DND-41 (cell line): ENCODE results near the gene ATXN7.

Experiments used
- EZH2 ChIP-seq: IDR thresholded peaks from 3 replicates; pipeline ENCODE4 v1.6.1; 2012; ENCODE audit warnings: borderline replicate concordance, low read depth, mild to moderate bottlenecking, moderate library complexity, low read length, inconsistent platforms; ENCODE audit not compliant: severe bottlenecking
- TF ChIP-seq, protein P1 (sequence below): IDR thresholded peaks from 2 replicates; pipeline ENCODE4 v1.5.1; 2012; ENCODE audit warnings: borderline replicate concordance, low read length, moderate library complexity, mild to moderate bottlenecking; ENCODE audit not compliant: poor library complexity, severe bottlenecking; ENCODE audit errors: extremely low read depth

DNA sequence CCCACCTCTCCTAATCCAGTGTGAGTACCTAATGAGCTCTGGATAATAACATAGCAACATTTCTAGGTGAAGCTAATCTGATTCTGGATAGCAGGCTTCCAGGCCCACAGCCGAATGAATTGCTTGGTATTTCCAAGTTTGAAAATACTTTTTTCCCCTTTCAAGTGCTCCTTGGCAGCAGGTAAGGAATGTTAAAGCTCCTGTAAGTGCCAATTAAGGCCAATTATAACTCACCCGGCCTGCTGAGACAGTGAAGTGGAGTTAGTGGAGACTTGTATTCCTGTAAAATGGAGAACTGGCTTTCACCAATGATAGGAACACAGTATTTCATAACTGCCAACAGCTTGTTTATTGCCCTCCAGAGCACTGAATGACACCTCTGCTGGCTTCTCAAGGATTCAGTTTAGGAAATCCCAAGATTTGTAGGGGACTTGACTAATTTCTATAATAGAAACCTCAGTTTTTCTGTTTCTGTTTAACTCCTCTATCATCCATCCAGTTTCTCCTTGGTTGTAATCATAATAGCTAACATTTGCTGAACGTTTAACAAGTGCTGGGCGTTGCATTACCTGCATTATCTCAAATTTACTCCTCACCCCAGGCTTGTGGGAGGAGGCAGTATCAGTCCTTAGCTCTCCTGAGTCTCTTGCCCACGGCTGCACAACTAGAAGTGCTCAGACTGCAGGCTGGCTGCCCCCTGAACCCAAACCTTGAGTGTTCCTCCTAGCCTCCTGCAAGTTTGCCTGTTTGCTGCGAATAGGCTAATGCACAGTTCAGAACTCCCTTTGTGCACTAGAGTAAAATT lies 101.2 kb downstream of the ATXN7 start:
- TF ChIP-seq, protein P1, sequence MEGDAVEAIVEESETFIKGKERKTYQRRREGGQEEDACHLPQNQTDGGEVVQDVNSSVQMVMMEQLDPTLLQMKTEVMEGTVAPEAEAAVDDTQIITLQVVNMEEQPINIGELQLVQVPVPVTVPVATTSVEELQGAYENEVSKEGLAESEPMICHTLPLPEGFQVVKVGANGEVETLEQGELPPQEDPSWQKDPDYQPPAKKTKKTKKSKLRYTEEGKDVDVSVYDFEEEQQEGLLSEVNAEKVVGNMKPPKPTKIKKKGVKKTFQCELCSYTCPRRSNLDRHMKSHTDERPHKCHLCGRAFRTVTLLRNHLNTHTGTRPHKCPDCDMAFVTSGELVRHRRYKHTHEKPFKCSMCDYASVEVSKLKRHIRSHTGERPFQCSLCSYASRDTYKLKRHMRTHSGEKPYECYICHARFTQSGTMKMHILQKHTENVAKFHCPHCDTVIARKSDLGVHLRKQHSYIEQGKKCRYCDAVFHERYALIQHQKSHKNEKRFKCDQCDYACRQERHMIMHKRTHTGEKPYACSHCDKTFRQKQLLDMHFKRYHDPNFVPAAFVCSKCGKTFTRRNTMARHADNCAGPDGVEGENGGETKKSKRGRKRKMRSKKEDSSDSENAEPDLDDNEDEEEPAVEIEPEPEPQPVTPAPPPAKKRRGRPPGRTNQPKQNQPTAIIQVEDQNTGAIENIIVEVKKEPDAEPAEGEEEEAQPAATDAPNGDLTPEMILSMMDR, result no peak
- no peak for TF ChIP-seq EZH2
